Fibroblast of mammary gland (primary cell): Measurements from ENCODE around the gene GLIS1.

Source experiments
- DNase-seq: peaks from one replicate; pipeline ENCODE4 v3.0.0-alpha.2; 2010; ENCODE audit warnings: low read depth
- H3K4me3 ChIP-seq: 2 replicates; pipeline ENCODE4 v1.5.1; 2011; ENCODE audit warnings: low read depth, mild to moderate bottlenecking, low read length, moderate library complexity; ENCODE audit not compliant: control insufficient read depth
- TF ChIP-seq, protein P1 (sequence below): conservative IDR thresholded peaks from 2 replicates; pipeline ENCODE4 v1.5.1; 2011; ENCODE audit warnings: low read depth, low read length, inconsistent platforms; ENCODE audit not compliant: control insufficient read depth, insufficient read depth

Gene GLIS1

DNA sequence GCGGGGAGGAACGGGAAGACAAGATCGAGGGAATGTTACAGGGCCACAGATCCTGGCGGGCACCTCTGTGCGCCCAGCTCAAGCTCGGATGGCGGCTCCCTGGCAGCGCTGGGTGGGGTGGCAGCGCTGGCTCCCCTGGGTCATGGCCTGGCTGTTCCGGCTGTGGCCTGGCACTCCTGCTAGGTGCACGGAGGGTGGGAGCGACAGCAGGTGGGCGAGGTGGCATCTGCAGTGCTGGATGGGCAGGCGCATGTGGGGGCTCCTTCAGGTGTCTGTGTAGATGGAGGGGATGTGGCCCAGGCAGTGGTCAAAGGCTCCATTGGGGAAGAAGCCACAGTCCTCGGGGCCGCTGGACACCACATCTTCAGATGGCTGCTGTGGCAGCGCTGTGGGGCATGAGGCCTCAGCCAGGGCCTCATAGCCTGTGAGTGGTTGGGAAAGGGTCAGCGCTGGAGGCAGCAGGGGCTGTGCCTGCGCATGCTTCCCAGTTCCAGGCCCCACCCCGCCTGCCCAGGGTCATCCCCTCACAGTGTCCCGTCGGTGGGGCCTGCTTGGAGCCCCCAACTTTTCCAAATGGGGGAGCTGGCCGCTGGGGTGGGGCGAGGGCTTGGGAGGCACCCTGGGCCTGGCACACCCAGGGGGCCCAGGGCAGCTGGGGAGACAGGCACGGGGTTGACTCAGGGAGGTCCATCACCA, 232.5 kb downstream of the GLIS1 start:
- H3K4me3 ChIP-seq, result no peak overlapping the region
- DNase-seq, result no peak
- TF ChIP-seq, protein P1, sequence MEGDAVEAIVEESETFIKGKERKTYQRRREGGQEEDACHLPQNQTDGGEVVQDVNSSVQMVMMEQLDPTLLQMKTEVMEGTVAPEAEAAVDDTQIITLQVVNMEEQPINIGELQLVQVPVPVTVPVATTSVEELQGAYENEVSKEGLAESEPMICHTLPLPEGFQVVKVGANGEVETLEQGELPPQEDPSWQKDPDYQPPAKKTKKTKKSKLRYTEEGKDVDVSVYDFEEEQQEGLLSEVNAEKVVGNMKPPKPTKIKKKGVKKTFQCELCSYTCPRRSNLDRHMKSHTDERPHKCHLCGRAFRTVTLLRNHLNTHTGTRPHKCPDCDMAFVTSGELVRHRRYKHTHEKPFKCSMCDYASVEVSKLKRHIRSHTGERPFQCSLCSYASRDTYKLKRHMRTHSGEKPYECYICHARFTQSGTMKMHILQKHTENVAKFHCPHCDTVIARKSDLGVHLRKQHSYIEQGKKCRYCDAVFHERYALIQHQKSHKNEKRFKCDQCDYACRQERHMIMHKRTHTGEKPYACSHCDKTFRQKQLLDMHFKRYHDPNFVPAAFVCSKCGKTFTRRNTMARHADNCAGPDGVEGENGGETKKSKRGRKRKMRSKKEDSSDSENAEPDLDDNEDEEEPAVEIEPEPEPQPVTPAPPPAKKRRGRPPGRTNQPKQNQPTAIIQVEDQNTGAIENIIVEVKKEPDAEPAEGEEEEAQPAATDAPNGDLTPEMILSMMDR, result no peak

DNA sequence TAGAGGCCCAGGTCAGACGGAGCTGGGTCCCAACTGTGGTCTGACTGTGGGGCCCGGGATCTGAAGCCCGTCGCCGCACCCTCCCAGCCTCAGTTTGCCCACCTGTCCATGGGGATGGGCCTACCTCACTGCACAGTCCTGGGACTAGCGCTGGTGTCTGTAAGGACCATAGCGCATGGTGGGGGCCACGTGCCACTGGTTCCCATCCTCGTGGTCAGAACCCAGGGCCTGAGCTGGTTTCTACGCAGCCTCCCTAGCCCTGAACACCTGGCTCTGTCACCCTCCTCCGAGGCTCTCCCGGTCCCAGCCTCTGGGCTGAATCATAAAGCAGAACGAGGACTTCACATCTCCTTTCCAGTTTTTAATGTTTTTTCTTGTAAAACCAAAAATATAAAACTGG, 233.1 kb downstream of the GLIS1 start:
- TF ChIP-seq, protein P1, result no peak
- DNase-seq, result no peak
- H3K4me3 ChIP-seq, result no peak overlapping the region

DNA sequence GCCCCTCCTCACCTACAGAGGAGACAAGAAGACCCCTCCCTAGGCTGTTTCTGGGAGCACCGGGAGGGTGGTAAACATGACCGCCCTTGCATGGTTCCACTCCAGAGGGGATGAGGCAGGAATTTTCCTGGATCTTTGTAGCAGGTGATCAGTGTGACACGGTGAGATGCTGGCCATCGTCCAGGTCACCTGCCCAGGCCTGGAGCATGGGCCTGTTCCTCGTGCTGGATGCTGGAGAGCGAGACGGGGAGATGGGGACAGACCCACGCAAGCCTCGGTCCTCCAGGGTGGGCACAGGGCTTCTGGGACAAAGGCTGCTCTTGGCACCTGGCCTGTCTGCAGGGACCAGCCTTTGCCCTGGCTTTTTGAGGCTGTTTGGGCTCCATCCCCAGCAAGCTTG, 233.6 kb downstream of the GLIS1 start:
- no peak overlapping the region for H3K4me3 ChIP-seq
- TF ChIP-seq, protein P1, result no peak
- no peak for DNase-seq

DNA sequence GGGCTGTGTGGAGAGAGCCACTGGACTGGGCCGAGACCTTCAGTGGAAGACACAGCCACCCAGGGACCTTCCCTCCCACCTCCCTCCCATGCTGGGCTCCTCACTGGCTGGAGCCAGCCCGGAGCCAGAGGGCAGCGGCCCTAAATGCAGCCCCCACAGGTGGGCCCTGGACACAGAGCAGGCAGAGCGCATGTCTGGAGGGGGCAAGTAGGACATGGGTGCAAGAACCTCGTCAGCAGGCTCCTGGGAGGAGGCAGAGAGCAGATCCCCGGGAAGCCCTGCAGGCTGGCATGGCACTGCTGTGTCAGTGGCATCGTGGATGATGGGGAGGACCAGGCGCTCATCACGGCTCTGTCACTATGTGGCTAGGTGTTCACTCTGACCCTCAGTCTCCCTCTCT, 234.1 kb downstream of the GLIS1 start:
- H3K4me3 ChIP-seq, result no peak overlapping the region
- TF ChIP-seq, protein P1, result no peak
- DNase-seq, result no peak

DNA sequence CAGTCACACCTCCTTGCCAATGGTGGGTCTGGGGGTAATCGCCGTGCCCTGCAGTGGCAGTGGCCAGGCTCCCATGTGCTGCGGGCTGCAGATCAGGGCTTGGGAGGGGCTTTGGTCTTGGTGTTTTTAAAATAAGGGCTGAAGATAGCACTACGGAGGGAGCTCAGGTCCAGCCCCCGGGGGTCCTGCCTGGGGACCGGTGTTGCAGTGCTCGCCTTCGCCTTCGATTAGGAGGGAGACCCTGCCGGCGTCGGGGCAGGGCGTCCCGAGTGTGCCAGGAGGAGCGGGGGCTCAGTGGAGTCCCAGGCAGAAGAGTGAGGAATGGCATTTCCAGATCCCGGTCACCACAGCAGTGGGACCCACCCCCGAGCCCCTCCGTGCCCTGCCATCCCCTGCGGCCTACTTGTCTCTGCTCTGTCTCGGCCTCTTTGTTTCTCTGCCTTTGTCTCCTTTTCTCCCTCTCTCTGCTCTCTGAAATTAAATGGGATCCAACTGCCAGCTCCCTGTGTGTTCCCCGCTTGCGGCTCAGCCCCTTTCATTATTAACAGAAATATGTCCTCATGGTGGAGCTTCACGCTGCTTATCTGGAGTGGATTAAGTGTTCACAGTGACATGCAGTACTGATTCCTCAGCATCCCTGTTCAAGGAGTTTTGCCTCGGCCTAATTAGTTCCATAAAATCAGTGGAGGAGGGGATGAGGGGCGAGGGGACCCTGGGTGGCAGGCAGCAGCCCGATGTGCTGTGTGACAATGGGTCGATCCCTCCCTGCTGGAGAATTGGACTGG, 235.3 kb downstream of the GLIS1 start:
- H3K4me3 ChIP-seq, result no peak overlapping the region
- DNase-seq, result no peak
- TF ChIP-seq, protein P1, result no peak

DNA sequence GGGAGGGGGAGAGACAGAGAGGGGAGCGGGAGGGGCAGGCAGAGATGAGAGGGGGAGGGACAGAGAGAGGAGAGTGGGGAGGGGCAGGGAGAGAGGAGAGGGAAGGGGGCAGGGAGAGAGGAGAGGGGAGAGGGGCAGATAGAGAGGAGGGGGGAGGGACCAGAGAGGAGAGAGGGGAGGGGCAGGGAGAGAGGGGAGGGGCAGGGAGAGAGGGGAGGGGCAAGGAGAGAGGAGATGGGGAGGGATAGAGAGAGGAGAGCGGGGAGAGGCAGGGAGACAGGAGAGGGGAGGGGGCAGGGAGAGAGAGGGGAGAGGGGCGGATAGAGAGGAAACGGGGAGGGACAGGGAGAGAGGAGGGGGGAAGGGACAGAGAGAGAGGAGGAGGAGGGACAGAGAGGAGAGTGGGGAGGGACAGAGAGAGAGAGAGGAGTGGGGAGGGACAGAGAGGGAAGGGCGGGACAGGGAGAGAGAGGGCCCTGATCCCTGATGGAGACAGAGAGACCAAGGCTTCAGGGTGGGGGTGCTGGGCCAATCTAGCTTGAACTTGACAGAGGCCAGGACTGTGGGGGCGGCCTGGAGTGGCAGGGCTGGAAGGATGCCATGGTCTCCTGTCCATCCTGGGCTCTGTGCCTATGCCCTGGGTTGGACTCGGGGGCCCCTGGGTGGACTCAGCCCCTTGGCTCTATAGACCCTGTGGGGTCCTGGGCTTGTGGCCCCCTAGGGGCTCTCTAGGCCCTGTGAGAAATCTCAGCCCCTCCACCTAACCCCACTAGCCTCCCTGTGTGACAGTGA, 236.1 kb downstream of the GLIS1 start:
- no peak for DNase-seq
- H3K4me3 ChIP-seq, result no peak overlapping the region
- TF ChIP-seq, protein P1, result no peak
